Peyer's patch (tissue), 4 donors: ENCODE measurements around the gene IQCM.

Experiments used
- CTCF ChIP-seq, 6 experiments: fragments of 450-650 bp in 4 of 6; fragments of 200-600 bp in 2 of 6; sonication (generic) in 1 of 6; IDR thresholded peaks; one replicate each; pipeline ENCODE4 v1.5.1; 2017 to 2019; ENCODE audit warnings: antibody characterized with exemption in 6 of 6, mild to moderate bottlenecking in 3 of 6, moderate library complexity in 1 of 6
- POLR2A ChIP-seq, 2 donors: fragments of 450-650 bp; IDR thresholded peaks; one replicate each; pipeline ENCODE4 v1.5.1; 2017; ENCODE audit warnings: antibody characterized with exemption in 2 of 2, mild to moderate bottlenecking in 2 of 2, moderate library complexity in 2 of 2

GRCh38 chr4:149306537-149306936 lies 509.1 kb downstream of the IQCM start:
- TF ChIP-seq CTCF (IDR thresholded peaks at IDR 0.05) (no peak), POLR2A (IDR thresholded peaks at IDR 0.05) (no peak)
